ENCODE measurements around the gene NCAN. TPM values are rescaled to one million over a fixed set of nuclear protein-coding genes. Genes with fewer than 3 reads are reported as not detected.

NCAN gene
- total and polyA plus RNA-seq, 2 experiments from 2014 or later, result 0.03 TPM; not detected in 1

- WGBS (ENCODE audit: low lambda C conversion rate, missing lambda C conversion rate), result 91% methylated on average over 5 of the region's 5 CpGs
- H3K4me1 ChIP-seq (ENCODE audit: insufficient read depth), result no peaks in the 10 kb centered on the region
- TF ChIP-seq CTCF (IDR thresholded peaks at IDR 0.05; ENCODE audit: poor library complexity) (no peak), EZH2phosphoT487 (IDR thresholded peaks at IDR 0.05; ENCODE audit: low read depth, severe bottlenecking, unreplicated experiment) (no peak), EZH2 (IDR thresholded peaks at IDR 0.05; ENCODE audit: borderline replicate concordance) (no peak)
These were observed 11.3 kb downstream of the NCAN start for GRCh38 chr19:19223060-19223459.

GRCh38 chr19:19223636-19224035 lies 11.9 kb downstream of the NCAN start:
- Histone ChIP-seq H3K4me2 (no peak overlapping the region), H3K27ac (no peak overlapping the region), H2AFZ (no peak overlapping the region), H4K20me1 (ENCODE audit: insufficient read depth, poor library complexity, severe bottlenecking) (no peaks in the 10 kb centered on the region), H3K4me1 (ENCODE audit: insufficient read depth) (no peaks in the 10 kb centered on the region), H3K9me3 (ENCODE audit: low read depth) (no peaks in the 10 kb centered on the region), H3K4me3 (no peak overlapping the region), H3K36me3 (replicated peaks; ENCODE audit: insufficient read depth, low read depth) (no peaks in the 10 kb centered on the region), H3K9me2 (replicated peaks; ENCODE audit: insufficient read depth) (no peaks in the 10 kb centered on the region), H3K79me2 (no peaks in the 10 kb centered on the region), H3K27me3 (peaks cover 24% of the 10 kb centered on the region)
- no peak for DNase-seq (ENCODE audit: low spot score)
- TF ChIP-seq EZH2 (IDR thresholded peaks at IDR 0.05; ENCODE audit: borderline replicate concordance) (no peak), CTCF (IDR thresholded peaks at IDR 0.05; ENCODE audit: poor library complexity) (no peak), EZH2phosphoT487 (IDR thresholded peaks at IDR 0.05; ENCODE audit: low read depth, severe bottlenecking, unreplicated experiment) (no peak)
- WGBS (ENCODE audit: low lambda C conversion rate, missing lambda C conversion rate), result 64% methylated on average over 6 of the region's 6 CpGs

More at GRCh38 chr19:19223060-19223459, 11.3 kb downstream of the NCAN start:
- Histone ChIP-seq H4K20me1 (ENCODE audit: insufficient read depth, poor library complexity, severe bottlenecking) (no peaks in the 10 kb centered on the region), H3K4me2 (no peak overlapping the region), H3K9me2 (replicated peaks; ENCODE audit: insufficient read depth) (no peaks in the 10 kb centered on the region), H3K9me3 (ENCODE audit: low read depth) (no peaks in the 10 kb centered on the region), H3K27ac (no peak overlapping the region), H3K4me3 (no peak overlapping the region), H2AFZ (no peak overlapping the region), H3K27me3 (peaks cover 24% of the 10 kb centered on the region), H3K36me3 (replicated peaks; ENCODE audit: insufficient read depth, low read depth) (no peaks in the 10 kb centered on the region), H3K79me2 (no peaks in the 10 kb centered on the region)
- no peak for DNase-seq (ENCODE audit: low spot score)

- H3K79me2 ChIP-seq, result no peaks in the 10 kb centered on the region
- H3K4me1 ChIP-seq (ENCODE audit: insufficient read depth), result no peaks in the 10 kb centered on the region
- no peaks in the 10 kb centered on the region for H3K9me2 ChIP-seq (replicated peaks; ENCODE audit: insufficient read depth)
- no peaks in the 10 kb centered on the region for H3K36me3 ChIP-seq (replicated peaks; ENCODE audit: insufficient read depth, low read depth)
- H3K4me2 ChIP-seq, result peak overlapping the region; percentile 77
- no peak overlapping the region for H3K4me3 ChIP-seq
- no peak overlapping the region for H2AFZ ChIP-seq
- no peak for DNase-seq (ENCODE audit: low spot score)
- no peaks in the 10 kb centered on the region for H3K9me3 ChIP-seq (ENCODE audit: low read depth)
- no peak overlapping the region for H3K27ac ChIP-seq
- WGBS (ENCODE audit: low lambda C conversion rate, missing lambda C conversion rate), result 64% methylated on average over 14 of the region's 17 CpGs
- TF ChIP-seq CTCF (IDR thresholded peaks at IDR 0.05; ENCODE audit: poor library complexity), result no peak
- no peak for TF ChIP-seq EZH2phosphoT487 (IDR thresholded peaks at IDR 0.05; ENCODE audit: low read depth, severe bottlenecking, unreplicated experiment)
- no peak for TF ChIP-seq EZH2 (IDR thresholded peaks at IDR 0.05; ENCODE audit: borderline replicate concordance)
- H4K20me1 ChIP-seq (ENCODE audit: insufficient read depth, poor library complexity, severe bottlenecking), result no peaks in the 10 kb centered on the region
- peaks cover 24% of the 10 kb centered on the region for H3K27me3 ChIP-seq
These were observed 12.5 kb downstream of the NCAN start for GRCh38 chr19:19224150-19224851.
